K562 (cell line): ENCODE data around the gene SLC22A4. TPM values are rescaled to one million over a fixed set of nuclear protein-coding genes. Genes with fewer than 3 reads are reported as not detected.

ENCODE experiments used
- FOSL1 ChIP-seq: fragments of 200-800 bp; sonication (Bioruptor generic); conservative IDR thresholded peaks from 2 replicates; pipeline ENCODE4 v1.6.1; 2016; ENCODE audit warnings: missing genetic modification characterization, missing compliant biosample characterization
- JUN ChIP-seq, 2 experiments: sonication (generic) in 1 of 2; formaldehyde crosslinking in 1 of 2; IDR thresholded peaks; 2 replicates each; pipeline versions ENCODE4 v1.6.1 to v1.8.0; 2012 to 2022; ENCODE audit warnings: borderline replicate concordance in 2 of 2, mild to moderate bottlenecking in 2 of 2, improper control_type of control experiment in 1 of 2, low read depth in 1 of 2, low read length in 1 of 2, missing genetic modification reagents in 1 of 2
- MTA2 ChIP-seq: fragments of 450-650 bp; IDR thresholded peaks from 2 replicates; pipeline ENCODE4 v1.6.1; 2016; ENCODE audit warnings: low read depth
- RBM14 ChIP-seq: fragments of 200-400 bp; formaldehyde crosslinking; IDR thresholded peaks from 2 replicates; pipeline ENCODE4 v1.6.1; 2018; ENCODE audit warnings: low read depth, mild to moderate bottlenecking, low read length, moderate library complexity, borderline replicate concordance; ENCODE audit not compliant: insufficient read depth
- TEAD4 ChIP-seq, 2 experiments: sonication (generic) in 1 of 2; formaldehyde crosslinking in 1 of 2; IDR thresholded peaks; 2 replicates each; pipeline versions ENCODE4 v1.6.1 to v1.8.0; 2012 to 2022; ENCODE audit warnings: borderline replicate concordance in 1 of 2, inconsistent platforms in 1 of 2, low read length in 1 of 2, mild to moderate bottlenecking in 1 of 2, missing genetic modification reagents in 1 of 2
- ZFP1 ChIP-seq: fragments of 450-650 bp; formaldehyde crosslinking; IDR thresholded peaks from 2 replicates; pipeline ENCODE4 v1.4.0; 2020; ENCODE audit warnings: mild to moderate bottlenecking, mixed read lengths
- ZNF12 ChIP-seq: sonication (generic); formaldehyde crosslinking; IDR thresholded peaks from 2 replicates; pipeline ENCODE4 v1.4.0; 2020; ENCODE audit warnings: mild to moderate bottlenecking, missing genetic modification reagents
- ZNF140 ChIP-seq: fragments of 250-450 bp; sonication (Bioruptor Pico); IDR thresholded peaks from 2 replicates; pipeline ENCODE4 v1.8.0; 2021; ENCODE audit warnings: moderate library complexity, mild to moderate bottlenecking, inconsistent platforms
- ZNF143 ChIP-seq: sonication (generic); formaldehyde crosslinking; IDR thresholded peaks from 2 replicates; pipeline ENCODE4 v1.9.0; 2022; ENCODE audit warnings: mild to moderate bottlenecking, missing genetic modification reagents
- polyA plus RNA-seq, 8 experiments: library from polyadenylated mRNA; depleted of rRNA in 4 of 8; stranded (reverse) in 5 of 8; unstranded in 3 of 8; fragments of >200 nt; fragmentation: Nextera tagmentation in 2 of 8; fragmentation: Illumina TruSeq in 1 of 8; extraction: Ambion mirVana in 2 of 8; extraction: Trizol in 1 of 8; gene quantifications; 2 replicates each; pipeline versions ENCODE4 v1.2.1 to v1.2.3, GENCODE V29; 2011 to 2014; ENCODE audit warnings: inconsistent platforms in 1 of 8, missing spikeins in 1 of 8
- total RNA-seq, 7 experiments: library from RNA; depleted of rRNA in 6 of 7; stranded (reverse); fragments of >200 nt in 6 of 7; fragmentation: Illumina TruSeq in 2 of 7; extraction: Trizol in 2 of 7; gene quantifications; 2 replicates each; pipeline versions ENCODE4 v1.2.1 to v1.2.3, GENCODE V29; 2011 to 2021; ENCODE audit warnings: low replicate concordance in 1 of 7
- TF ChIP-seq, protein P1 (sequence below), 2 experiments: fragments of 450-650 bp; IDR thresholded peaks; 2 replicates each; pipeline ENCODE4 v1.6.1; 2016

SLC22A4 gene
- total and polyA plus RNA-seq, 9 of the 15 experiments (the other 6 are each of a cell fraction or from before 2014, with no cell fraction given), result 2.7 to 9.5 (median 6.2) TPM

DNA sequence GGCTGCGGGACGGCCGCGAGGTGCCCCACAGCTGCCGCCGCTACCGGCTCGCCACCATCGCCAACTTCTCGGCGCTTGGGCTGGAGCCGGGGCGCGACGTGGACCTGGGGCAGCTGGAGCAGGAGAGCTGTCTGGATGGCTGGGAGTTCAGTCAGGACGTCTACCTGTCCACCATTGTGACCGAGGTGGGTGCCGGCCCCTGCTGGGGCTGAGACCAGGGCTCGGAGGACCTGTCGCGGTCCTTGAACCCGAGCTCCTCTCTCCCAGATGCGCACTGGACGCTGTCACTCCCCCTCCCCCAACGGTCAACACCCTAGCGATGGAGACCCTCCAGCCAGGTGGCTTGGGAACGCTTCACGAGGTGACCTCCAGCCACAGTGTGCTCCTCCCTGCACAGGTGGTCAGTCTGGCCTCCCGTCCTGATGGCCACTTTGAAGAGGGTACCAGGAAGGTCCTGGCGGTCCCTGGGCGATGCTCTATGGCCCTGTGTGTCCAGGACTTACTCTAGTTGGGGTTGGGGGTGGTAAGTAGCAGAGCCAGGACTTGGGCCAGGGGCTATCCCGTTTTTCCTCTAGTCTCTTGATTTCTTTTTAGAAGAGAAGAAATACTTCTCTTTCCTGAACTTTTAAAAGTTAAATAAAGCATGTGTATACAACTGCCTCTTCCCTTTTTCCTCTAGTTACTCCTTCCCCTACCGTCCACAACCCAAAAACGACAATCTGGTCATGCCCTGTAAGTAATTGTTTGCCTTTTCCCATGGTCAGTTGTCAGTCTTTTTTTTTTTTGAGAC, 76.2 kb downstream of the SLC22A4 start (continued):
- TF ChIP-seq JUN (IDR thresholded peaks at IDR 0.05; ENCODE audit: borderline replicate concordance, low read depth, low read length), result no peak
- peak; percentile 41; the same call in 1 of the 2 replicates for TF ChIP-seq JUN (CRISPR knock-in tag; IDR thresholded peaks at IDR 0.05; ENCODE audit: borderline replicate concordance)
- no peak for TF ChIP-seq MTA2
- TF ChIP-seq ZNF143 (CRISPR knock-in tag), result no peak
- no peak for TF ChIP-seq RBM14
- no peak for TF ChIP-seq ZFP1 (CRISPR knock-in tag)
- TF ChIP-seq, protein P1, sequence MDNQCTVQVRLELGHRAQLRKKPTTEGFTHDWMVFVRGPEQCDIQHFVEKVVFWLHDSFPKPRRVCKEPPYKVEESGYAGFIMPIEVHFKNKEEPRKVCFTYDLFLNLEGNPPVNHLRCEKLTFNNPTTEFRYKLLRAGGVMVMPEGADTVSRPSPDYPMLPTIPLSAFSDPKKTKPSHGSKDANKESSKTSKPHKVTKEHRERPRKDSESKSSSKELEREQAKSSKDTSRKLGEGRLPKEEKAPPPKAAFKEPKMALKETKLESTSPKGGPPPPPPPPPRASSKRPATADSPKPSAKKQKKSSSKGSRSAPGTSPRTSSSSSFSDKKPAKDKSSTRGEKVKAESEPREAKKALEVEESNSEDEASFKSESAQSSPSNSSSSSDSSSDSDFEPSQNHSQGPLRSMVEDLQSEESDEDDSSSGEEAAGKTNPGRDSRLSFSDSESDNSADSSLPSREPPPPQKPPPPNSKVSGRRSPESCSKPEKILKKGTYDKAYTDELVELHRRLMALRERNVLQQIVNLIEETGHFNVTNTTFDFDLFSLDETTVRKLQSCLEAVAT (IDR thresholded peaks at IDR 0.05), result 0 out of 4 replicates have a peak, but pooled peaks of 1 of the 2 experiments have one; percentile 19
- TF ChIP-seq TEAD4 (IDR thresholded peaks at IDR 0.05; ENCODE audit: low read length), result no peak
- peak; percentile 43; the same call in 1 of the 2 replicates for TF ChIP-seq TEAD4 (CRISPR knock-in tag; IDR thresholded peaks at IDR 0.05; ENCODE audit: borderline replicate concordance)
- TF ChIP-seq FOSL1, result no peak
- no peak for TF ChIP-seq ZNF140
- no peak for TF ChIP-seq ZNF12 (CRISPR knock-in tag)
